Measurements from ENCODE around the gene NEK6.

NEK6 gene

GRCh38 chr9:124384210-124384609 is 126.5 kb downstream of the NEK6 start:
- TF ChIP-seq CTCF (IDR thresholded peaks at IDR 0.05; ENCODE audit: insufficient read depth, missing control alignments), result no peak
- DNase-seq (ENCODE audit: insufficient read length, low spot score) (no peak), FAIRE-seq (no peak)

- no peak for FAIRE-seq
- DNase-seq (ENCODE audit: insufficient read length, low spot score), result no peak
These were observed 127.1 kb downstream of the NEK6 start for GRCh38 chr9:124384846-124385245.

DNA sequence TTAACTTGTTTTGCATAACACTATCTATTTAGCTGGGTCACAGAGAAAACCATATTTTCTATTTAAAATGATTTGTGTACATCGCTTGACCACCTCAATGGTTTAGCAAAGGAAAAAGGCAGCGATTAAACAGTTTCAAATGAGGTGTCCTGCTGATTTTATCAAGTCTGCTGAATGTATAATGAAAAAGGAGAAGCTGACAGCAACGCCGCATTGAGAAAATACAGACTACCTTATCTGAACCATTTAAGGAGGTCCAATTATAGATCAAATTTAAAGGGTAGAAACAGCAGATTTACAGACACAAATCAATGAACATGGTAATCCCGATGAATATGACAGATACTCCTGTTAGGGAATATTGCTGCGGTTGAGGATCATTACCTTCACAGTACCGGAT is 127.9 kb downstream of the NEK6 start:
- no peak for TF ChIP-seq CTCF (IDR thresholded peaks at IDR 0.05; ENCODE audit: insufficient read depth, missing control alignments)
- DNase-seq (ENCODE audit: insufficient read length, low spot score), result no peak
- FAIRE-seq, result no peak

More at GRCh38 chr9:124384846-124385245, 127.1 kb downstream of the NEK6 start:
- no peak for TF ChIP-seq CTCF (IDR thresholded peaks at IDR 0.05; ENCODE audit: insufficient read depth, missing control alignments)

DNA sequence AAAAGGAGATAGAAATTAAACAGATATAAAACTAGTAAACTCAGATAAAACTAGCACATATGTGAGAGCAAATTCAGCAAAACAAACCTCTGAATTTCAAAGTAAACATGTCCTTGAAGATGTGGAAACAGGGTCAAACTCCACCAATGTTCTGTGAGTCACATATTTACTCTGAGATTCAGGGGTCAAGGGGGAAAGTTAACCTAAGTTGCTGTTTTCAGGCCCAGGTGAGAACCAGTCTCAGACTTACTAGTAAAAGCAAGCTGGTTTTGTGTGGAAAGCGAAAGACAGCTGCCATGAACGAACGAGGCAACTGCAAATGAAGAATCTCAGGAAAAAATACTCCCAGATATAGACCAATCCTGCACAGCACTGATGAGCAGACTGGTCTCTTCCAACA is 128.5 kb downstream of the NEK6 start:
- FAIRE-seq (no peak), DNase-seq (ENCODE audit: insufficient read length, low spot score) (no peak)
- no peak for TF ChIP-seq CTCF (IDR thresholded peaks at IDR 0.05; ENCODE audit: insufficient read depth, missing control alignments)

- no peak for TF ChIP-seq CTCF (IDR thresholded peaks at IDR 0.05; ENCODE audit: insufficient read depth, missing control alignments)
- no peak for FAIRE-seq
- no peak for DNase-seq (ENCODE audit: insufficient read length, low spot score)
These were observed 130.7 kb downstream of the NEK6 start for GRCh38 chr9:124388275-124389048.

DNA sequence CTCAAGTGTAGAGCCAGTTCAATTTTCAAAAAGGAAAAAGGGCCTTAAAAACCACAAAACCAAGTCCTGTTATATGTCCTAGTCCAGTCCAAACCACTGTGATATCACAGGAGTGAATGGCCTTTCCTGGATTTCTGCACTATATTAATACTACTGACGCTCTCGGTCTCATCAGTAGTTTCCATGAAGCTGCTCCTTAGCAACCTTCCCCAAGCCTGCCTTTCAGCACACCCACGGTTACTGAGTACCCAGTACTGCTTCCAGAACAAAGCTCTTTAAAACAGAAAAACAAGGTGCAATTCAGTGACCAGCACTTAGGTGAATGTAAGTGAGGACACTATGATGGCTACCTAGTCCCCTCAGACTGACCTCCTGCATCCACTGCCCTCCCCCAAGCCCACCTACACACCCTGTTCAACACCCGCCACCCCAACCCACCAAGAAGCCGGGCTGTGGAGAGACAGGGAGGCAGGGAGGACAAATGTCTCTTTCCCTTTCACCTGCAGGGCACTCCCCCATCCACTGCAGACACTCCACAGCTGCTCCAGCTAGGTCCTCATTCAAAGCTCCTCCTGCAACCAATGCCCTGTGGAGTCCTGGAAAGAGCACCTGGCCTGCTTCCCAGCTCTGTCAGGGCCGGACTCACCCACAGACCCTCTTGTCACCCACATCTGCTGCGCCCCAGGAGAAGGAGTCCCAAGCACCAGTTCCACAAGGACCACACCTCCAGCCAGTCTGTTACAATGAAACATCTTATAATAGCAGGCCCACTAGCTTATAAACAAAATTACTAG is 131.6 kb downstream of the NEK6 start:
- no peak for DNase-seq (ENCODE audit: insufficient read length, low spot score)
- FAIRE-seq, result no peak
- no peak for TF ChIP-seq CTCF (IDR thresholded peaks at IDR 0.05; ENCODE audit: insufficient read depth, missing control alignments)

All from D721Med (cell line).